Activated T-helper 1 cell treated with anti-CD3 and anti-CD28 coated beads, Interleukin-12 subunit alpha, Interleukin-12 subunit beta, Interleukin-2, Interleukin-4 antibody, amounts not matched to agents 30 ng/mL and 10 ng/mL and 1 ng/mL, durations not matched to agents 14 hours and 24 hours and 36 hours (primary cell): ENCODE results near the gene LRMDA. TPM values are rescaled to one million over a fixed set of nuclear protein-coding genes. Genes with fewer than 3 reads are reported as not detected.

Experiments
- DNase-seq: peaks from one replicate; pipeline ENCODE4 v3.0.0; 2021; ENCODE audit warnings: low spot score
- H3K27ac Mint-ChIP-seq: one replicate; pipeline ENCODE4 v1.8.0; 2021; ENCODE audit warnings: mild to moderate bottlenecking, mixed read lengths
- H3K27me3 Mint-ChIP-seq: one replicate; pipeline ENCODE4 v1.8.0; 2022; ENCODE audit warnings: mild to moderate bottlenecking, moderate library complexity, mixed read lengths; ENCODE audit not compliant: insufficient read depth
- H3K36me3 Mint-ChIP-seq: one replicate; pipeline ENCODE4 v1.8.0; 2021; ENCODE audit warnings: low read depth, mixed read lengths
- H3K4me1 Mint-ChIP-seq: one replicate; pipeline ENCODE4 v1.8.0; 2021; ENCODE audit warnings: low read depth, mixed read lengths
- H3K4me3 Mint-ChIP-seq: one replicate; pipeline ENCODE4 v1.8.0; 2021; ENCODE audit warnings: mild to moderate bottlenecking, moderate library complexity, mixed read lengths
- H3K9me3 Mint-ChIP-seq: one replicate; pipeline ENCODE4 v1.8.0; 2021; ENCODE audit warnings: mixed read lengths
- intact Hi-C: fragments of 100-400 bp; cut with micrococcal nuclease; formaldehyde crosslinking; loops from one replicate; pipeline ENCODE4 v1.15.1; 2024
- total RNA-seq: library from RNA; stranded (reverse); gene quantifications from 2 replicates; pipeline ENCODE4 v1.2.3, GENCODE V29; 2022

The LRMDA gene
- total RNA-seq, 1 donor from 2014 or later = not detected

GRCh38 chr10:75544386-75544785 is 113.0 kb downstream of the LRMDA start:
- Mint-ChIP-seq H3K27me3 (no peaks in the 10 kb centered on the region), H3K27ac (no peak overlapping the region), H3K4me3 (no peak overlapping the region), H3K4me1 (no peaks in the 10 kb centered on the region), H3K36me3 (no peaks in the 10 kb centered on the region), H3K9me3 (no peaks in the 10 kb centered on the region)
- intact Hi-C loops = no loop called here
- no peak for DNase-seq

- intact Hi-C loops = no loop called here
- no peaks in the 10 kb centered on the region for H3K27me3 Mint-ChIP-seq
- DNase-seq = no peak
- no peaks in the 10 kb centered on the region for H3K36me3 Mint-ChIP-seq
- no peaks in the 10 kb centered on the region for H3K4me1 Mint-ChIP-seq
- H3K27ac Mint-ChIP-seq = no peak overlapping the region
- no peak overlapping the region for H3K4me3 Mint-ChIP-seq
- H3K9me3 Mint-ChIP-seq = no peaks in the 10 kb centered on the region
Observed at GRCh38 chr10:75544993-75545706, 113.7 kb downstream of the LRMDA start.

GRCh38 chr10:75546004-75546403 is 114.6 kb downstream of the LRMDA start:
- H3K27me3 Mint-ChIP-seq = no peaks in the 10 kb centered on the region
- H3K4me1 Mint-ChIP-seq = no peaks in the 10 kb centered on the region
- no peaks in the 10 kb centered on the region for H3K9me3 Mint-ChIP-seq
- DNase-seq = no peak
- no peaks in the 10 kb centered on the region for H3K36me3 Mint-ChIP-seq
- intact Hi-C loops = no loop called here
- no peak overlapping the region for H3K27ac Mint-ChIP-seq
- H3K4me3 Mint-ChIP-seq = no peak overlapping the region

GRCh38 chr10:75547391-75548298 is 116.2 kb downstream of the LRMDA start:
- DNase-seq = no peak
- Mint-ChIP-seq H3K4me3 (no peak overlapping the region), H3K27me3 (no peaks in the 10 kb centered on the region), H3K27ac (no peak overlapping the region), H3K4me1 (no peaks in the 10 kb centered on the region), H3K9me3 (no peaks in the 10 kb centered on the region), H3K36me3 (no peaks in the 10 kb centered on the region)
- intact Hi-C loops = no loop called here

- Mint-ChIP-seq H3K27me3 (no peaks in the 10 kb centered on the region), H3K4me3 (no peak overlapping the region), H3K9me3 (no peaks in the 10 kb centered on the region), H3K36me3 (no peaks in the 10 kb centered on the region), H3K4me1 (no peaks in the 10 kb centered on the region), H3K27ac (no peak overlapping the region)
- intact Hi-C loops = no loop called here
- DNase-seq = no peak
Observed at GRCh38 chr10:75548356-75548755, 116.9 kb downstream of the LRMDA start.

GRCh38 chr10:75550191-75550590 is 118.8 kb downstream of the LRMDA start:
- Mint-ChIP-seq H3K27ac (no peak overlapping the region), H3K4me3 (no peak overlapping the region), H3K27me3 (no peaks in the 10 kb centered on the region), H3K36me3 (no peaks in the 10 kb centered on the region), H3K9me3 (no peaks in the 10 kb centered on the region), H3K4me1 (no peaks in the 10 kb centered on the region)
- no peak for DNase-seq
- intact Hi-C loops = no loop called here

GRCh38 chr10:75552171-75552570 is 120.7 kb downstream of the LRMDA start:
- DNase-seq = no peak
- no peaks in the 10 kb centered on the region for H3K27me3 Mint-ChIP-seq
- intact Hi-C loops = no loop called here
- no peak overlapping the region for H3K4me3 Mint-ChIP-seq
- H3K27ac Mint-ChIP-seq = no peak overlapping the region
- H3K4me1 Mint-ChIP-seq = no peaks in the 10 kb centered on the region
- H3K9me3 Mint-ChIP-seq = no peaks in the 10 kb centered on the region
- H3K36me3 Mint-ChIP-seq = no peaks in the 10 kb centered on the region

- H3K4me3 Mint-ChIP-seq = no peak overlapping the region
- H3K9me3 Mint-ChIP-seq = no peaks in the 10 kb centered on the region
- no peaks in the 10 kb centered on the region for H3K27me3 Mint-ChIP-seq
- no peaks in the 10 kb centered on the region for H3K4me1 Mint-ChIP-seq
- no peak overlapping the region for H3K27ac Mint-ChIP-seq
- no peak for DNase-seq
- intact Hi-C loops = no loop called here
- H3K36me3 Mint-ChIP-seq = no peaks in the 10 kb centered on the region
Observed at GRCh38 chr10:75553550-75553949, 122.1 kb downstream of the LRMDA start.

- Mint-ChIP-seq H3K9me3 (no peaks in the 10 kb centered on the region), H3K27me3 (no peaks in the 10 kb centered on the region), H3K4me1 (no peaks in the 10 kb centered on the region), H3K27ac (no peak overlapping the region), H3K4me3 (no peak overlapping the region), H3K36me3 (no peaks in the 10 kb centered on the region)
- no peak for DNase-seq
- intact Hi-C loops = no loop called here
Observed at GRCh38 chr10:75555323-75555722, 123.9 kb downstream of the LRMDA start.

- no peak overlapping the region for H3K4me3 Mint-ChIP-seq
- DNase-seq = no peak
- no peaks in the 10 kb centered on the region for H3K9me3 Mint-ChIP-seq
- H3K27ac Mint-ChIP-seq = no peak overlapping the region
- no peaks in the 10 kb centered on the region for H3K36me3 Mint-ChIP-seq
- H3K4me1 Mint-ChIP-seq = no peaks in the 10 kb centered on the region
- intact Hi-C loops = no loop called here
- no peaks in the 10 kb centered on the region for H3K27me3 Mint-ChIP-seq
Observed at GRCh38 chr10:75556320-75556719, 124.9 kb downstream of the LRMDA start.

- Mint-ChIP-seq H3K4me1 (no peaks in the 10 kb centered on the region), H3K27me3 (no peaks in the 10 kb centered on the region), H3K4me3 (no peak overlapping the region), H3K36me3 (no peaks in the 10 kb centered on the region), H3K9me3 (peaks cover 13% of the 10 kb centered on the region), H3K27ac (no peak overlapping the region)
- DNase-seq = no peak
- intact Hi-C loops = no loop called here
Observed at GRCh38 chr10:75565286-75566251, 134.1 kb downstream of the LRMDA start.

- Mint-ChIP-seq H3K9me3 (peaks cover 28% of the 10 kb centered on the region), H3K36me3 (no peaks in the 10 kb centered on the region), H3K27me3 (no peaks in the 10 kb centered on the region), H3K27ac (no peak overlapping the region), H3K4me3 (no peak overlapping the region), H3K4me1 (no peaks in the 10 kb centered on the region)
- no peak for DNase-seq
- intact Hi-C loops = no loop called here
Observed at GRCh38 chr10:75568450-75569130, 137.2 kb downstream of the LRMDA start.
